GM18867 (cell line): Measurements from ENCODE around the gene DPP6.
A peak's percentile ranks its signal among the peaks of the same experiment; 100 is the strongest.

ENCODE experiments used
- ATAC-seq: cut with Tn5 transposase; IDR thresholded peaks from one replicate; pipeline ENCODE4 v1.9.1; 2021; ENCODE audit warnings: mild to moderate bottlenecking, moderate library complexity; ENCODE audit not compliant: unreplicated experiment

Gene DPP6

GRCh38 chr7:154898973-154899855 lies 847.0 kb downstream of the DPP6 start:
- ATAC-seq = no peak

GRCh38 chr7:154899862-154900261 lies 847.7 kb downstream of the DPP6 start:
- no peak for ATAC-seq

GRCh38 chr7:154902600-154903082 lies 850.4 kb downstream of the DPP6 start:
- no peak for ATAC-seq

- ATAC-seq = no peak
Observed at GRCh38 chr7:154903083-154903731, 851.0 kb downstream of the DPP6 start.

- no peak for ATAC-seq
Observed at GRCh38 chr7:154905146-154905545, 852.9 kb downstream of the DPP6 start.

GRCh38 chr7:154905615-154906014 lies 853.4 kb downstream of the DPP6 start:
- ATAC-seq = no peak

GRCh38 chr7:154906201-154906600 lies 854.0 kb downstream of the DPP6 start:
- no peak for ATAC-seq

- ATAC-seq = no peak
Observed at GRCh38 chr7:154906736-154907355, 854.6 kb downstream of the DPP6 start.

GRCh38 chr7:154907651-154908620 lies 855.7 kb downstream of the DPP6 start:
- no peak for ATAC-seq

- no peak for ATAC-seq
Observed at GRCh38 chr7:154909241-154910105, 857.3 kb downstream of the DPP6 start.

- ATAC-seq = no peak
Observed at GRCh38 chr7:154910125-154910524, 857.9 kb downstream of the DPP6 start.

- ATAC-seq = no peak
Observed at GRCh38 chr7:154910977-154911376, 858.8 kb downstream of the DPP6 start.

- ATAC-seq = no peak
Observed at GRCh38 chr7:154911411-154911810, 859.2 kb downstream of the DPP6 start.

- no peak for ATAC-seq
Observed at GRCh38 chr7:154911862-154912455, 859.8 kb downstream of the DPP6 start.

- ATAC-seq = no peak
Observed at GRCh38 chr7:154912871-154913637, 860.9 kb downstream of the DPP6 start.

GRCh38 chr7:154913638-154914307 lies 861.6 kb downstream of the DPP6 start:
- ATAC-seq = peak; percentile 97

- ATAC-seq = no peak
Observed at GRCh38 chr7:154914308-154914995, 862.3 kb downstream of the DPP6 start.
